Stimulated activated CD4-positive, alpha-beta T cell treated with anti-CD3 and anti-CD28 coated beads, Interleukin-15, amount 100 ng/mL, for 48 hours (primary cell): ENCODE measurements around the gene NCBP2.

Source experiments
- DNase-seq, 2 donors: peaks; one replicate each; pipeline ENCODE4 v3.0.0-alpha.2; 2020; ENCODE audit warnings: low read depth in 2 of 2

Gene NCBP2

DNA sequence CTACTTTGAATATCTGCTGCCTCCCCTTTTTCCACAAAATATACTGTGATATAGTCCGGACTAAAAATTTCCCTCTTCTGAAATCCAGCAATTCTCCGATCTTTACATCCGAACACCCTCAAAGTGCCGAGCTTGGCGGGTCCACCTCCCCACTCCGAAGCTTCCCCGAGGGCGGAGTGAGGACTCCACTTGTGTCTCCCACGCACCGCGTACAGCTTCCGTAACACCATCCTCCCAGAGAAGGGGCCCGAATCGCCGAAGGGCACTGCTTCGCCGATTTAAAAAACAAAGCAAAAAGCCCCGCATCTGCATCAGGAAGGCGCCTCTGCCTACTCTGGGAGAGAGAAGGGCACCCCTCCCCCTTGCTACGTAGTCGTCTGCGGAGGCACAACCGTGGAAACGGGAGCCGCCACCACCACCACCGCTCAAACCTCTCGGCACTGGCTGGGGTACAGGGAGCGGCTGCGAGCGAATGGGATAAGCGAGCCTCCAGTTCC is 551 bp downstream of the NCBP2 start:
- peak; percentile 50 to 52 for DNase-seq

- DNase-seq, result no peak
These were observed 3.8 kb downstream of the NCBP2 start for GRCh38 chr3:196938576-196938975.

DNA sequence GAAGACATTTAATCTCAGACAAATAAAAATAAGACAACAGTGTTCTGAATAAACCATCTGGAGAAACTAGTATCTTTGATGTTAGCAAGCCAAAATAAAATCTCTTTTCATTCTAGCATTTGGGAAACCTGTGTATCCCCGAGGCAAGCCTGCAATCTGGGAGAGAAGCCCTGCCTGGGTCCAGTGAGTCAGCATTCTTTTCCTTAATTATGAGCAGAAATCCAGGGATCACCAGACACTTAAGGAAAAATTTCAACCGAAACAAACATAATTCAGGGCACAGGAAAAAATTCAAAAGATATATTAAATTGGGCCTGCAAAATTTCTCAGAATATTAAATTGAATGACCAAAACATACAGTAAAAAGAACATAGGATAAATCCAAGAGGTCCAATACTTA is 4.2 kb downstream of the NCBP2 start:
- no peak for DNase-seq

DNA sequence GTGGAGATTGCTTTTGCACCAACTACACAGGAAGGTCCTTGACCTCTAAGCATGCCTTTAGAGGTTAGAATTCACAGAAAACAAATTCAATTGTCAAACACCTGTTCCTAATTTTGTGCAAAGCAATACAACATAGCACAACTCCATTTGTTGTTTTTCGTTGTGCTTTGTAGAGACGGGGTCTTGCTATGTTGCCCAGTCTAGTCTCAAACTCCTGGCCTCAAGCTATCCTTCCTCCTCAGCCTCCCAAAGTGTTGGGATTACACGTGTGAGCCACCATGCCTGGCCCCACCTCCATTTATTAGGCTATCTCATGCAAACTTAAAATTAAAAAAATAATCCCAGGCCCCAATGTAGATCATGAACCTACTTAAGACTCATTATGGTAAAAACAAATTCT is 6.0 kb downstream of the NCBP2 start:
- no peak for DNase-seq

GRCh38 chr3:196932600-196932999 is 9.7 kb downstream of the NCBP2 start:
- no peak for DNase-seq

DNA sequence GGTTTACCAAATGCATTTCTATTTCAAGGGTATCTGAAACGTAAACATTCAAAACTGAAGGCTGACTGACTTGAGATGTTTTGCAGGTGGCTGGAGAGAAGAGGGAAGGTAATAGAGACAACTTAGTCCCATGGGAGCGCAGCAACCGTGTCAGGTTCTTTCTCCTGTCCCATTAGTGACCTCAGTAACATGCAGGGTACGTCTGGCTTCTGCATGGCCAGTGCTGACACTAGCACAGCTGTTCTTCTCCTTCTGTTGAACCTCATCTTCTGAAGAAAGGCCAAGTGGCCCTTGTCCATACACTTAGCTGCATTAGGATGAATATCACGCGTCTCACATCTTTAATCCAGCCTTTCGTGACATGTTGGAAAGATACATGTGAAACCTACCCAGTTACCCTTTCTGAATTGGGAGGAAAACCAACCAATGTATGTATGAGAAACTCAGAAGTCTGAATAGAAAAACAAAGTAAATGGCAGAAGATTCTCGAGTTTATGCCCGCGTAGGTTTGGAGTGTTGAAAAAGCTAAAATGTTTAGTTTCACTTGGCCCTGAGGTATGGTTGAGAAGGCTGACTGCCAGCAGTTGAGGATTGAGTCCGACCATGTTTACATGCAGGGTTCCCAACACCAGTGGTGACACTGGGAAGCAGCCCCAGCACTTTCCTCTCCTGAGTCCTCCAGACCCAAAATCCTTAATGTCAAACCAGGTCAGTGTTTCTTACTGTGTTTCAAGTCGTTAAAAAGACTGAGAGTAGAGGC is 10.3 kb downstream of the NCBP2 start:
- no peak for DNase-seq

DNA sequence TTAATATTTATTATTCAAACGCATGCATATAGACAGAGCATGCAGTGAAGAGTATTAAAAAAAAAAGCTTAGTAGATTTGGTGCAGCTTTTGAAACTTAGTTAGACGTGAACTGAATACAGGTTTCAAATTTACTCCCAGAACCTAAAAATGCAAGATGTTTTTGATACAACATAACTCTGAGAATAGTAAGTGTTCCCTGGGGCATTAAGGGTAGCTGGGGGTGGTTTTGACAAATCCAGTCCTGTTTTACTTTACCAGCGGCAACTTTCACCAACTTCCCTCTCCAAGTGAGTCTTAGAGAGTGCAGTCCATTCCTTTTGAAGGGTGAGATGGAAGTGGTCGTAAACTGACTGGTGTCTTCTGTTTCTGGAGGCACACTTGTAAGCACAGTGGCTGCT is 11.2 kb downstream of the NCBP2 start:
- no peak for DNase-seq

GRCh38 chr3:196927571-196928453 is 14.5 kb downstream of the NCBP2 start:
- no peak for DNase-seq

GRCh38 chr3:196920733-196921132 is 21.6 kb downstream of the NCBP2 start:
- no peak for DNase-seq

DNA sequence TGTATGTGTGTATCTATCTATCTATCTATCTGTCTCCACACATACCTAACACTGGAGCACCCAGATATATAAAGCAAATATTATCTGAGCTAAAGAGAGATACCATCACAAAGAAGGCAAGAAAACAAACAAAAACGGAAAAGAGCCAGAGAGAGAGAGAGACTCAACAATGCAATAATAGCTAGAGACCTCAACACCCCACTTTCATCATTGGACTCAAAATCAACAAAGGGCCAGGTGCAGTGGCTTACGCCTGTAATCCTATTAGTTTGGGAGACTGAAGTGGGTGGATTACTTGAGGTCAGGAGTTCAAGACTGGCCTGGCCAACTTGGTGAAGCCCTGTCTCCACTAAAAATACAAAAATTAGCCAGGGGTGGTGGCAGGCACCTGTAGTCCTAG is 23.4 kb downstream of the NCBP2 start:
- DNase-seq, result no peak

DNA sequence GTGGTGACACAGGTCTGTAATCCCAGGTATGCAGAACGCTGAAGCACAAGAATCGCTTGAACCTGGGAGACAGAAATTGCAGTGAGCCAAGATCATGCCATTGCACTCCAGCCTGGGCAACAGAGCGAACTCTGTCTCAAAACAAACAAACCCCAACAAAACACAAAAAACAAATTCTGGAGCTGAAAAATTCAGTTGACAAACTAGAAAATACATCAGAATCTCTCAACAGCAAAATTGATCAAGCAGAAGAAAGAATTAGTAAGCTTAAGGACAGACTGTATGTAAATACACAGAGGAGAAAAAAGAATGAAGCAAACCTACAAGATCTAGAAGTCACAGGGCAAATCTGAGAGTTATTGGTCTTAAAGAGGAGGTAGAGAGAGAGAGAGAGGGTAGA is 25.3 kb downstream of the NCBP2 start:
- DNase-seq, result no peak

- no peak for DNase-seq
These were observed 26.1 kb downstream of the NCBP2 start for GRCh38 chr3:196916221-196916620.

GRCh38 chr3:196915375-196915774 is 27.0 kb downstream of the NCBP2 start:
- DNase-seq, result no peak

DNA sequence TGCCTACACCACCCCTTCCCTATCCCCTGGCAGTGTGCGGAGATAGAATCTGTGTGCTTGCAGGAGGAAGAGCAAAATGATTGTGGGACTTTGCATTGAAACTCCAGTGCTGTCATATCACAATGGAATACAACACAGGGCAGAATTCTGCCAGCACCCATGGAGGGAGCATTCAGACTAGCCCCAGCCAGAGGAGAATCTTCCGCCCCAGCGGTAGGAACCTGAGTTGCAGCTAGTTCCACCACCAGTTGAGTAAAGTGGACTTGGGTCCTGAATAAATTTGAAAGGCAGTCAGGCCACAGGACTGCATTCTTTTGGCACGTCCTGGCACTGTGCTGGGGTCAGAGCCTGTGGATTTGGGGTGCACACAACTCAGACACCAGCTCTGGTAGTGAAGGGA is 27.5 kb downstream of the NCBP2 start:
- DNase-seq, result no peak

DNA sequence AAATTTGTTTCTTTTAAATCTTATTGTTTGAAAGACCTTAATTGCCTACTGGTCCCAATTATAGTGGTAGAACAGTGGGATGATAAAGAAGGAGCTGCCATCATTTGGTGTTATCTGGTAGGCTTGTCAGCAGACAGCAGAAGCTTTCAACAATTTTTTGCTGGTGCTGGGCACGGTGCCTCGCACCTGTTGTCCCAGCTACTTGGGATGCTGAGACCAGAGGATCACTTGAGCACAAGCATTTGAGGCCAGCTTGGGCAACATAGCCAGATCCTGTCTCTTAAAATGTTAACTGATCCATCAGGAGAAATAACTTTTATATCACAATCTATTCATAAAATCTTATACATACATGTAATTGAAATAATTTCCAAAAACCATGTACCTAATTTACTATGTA is 38.6 kb downstream of the NCBP2 start:
- DNase-seq, result no peak

- DNase-seq, result no peak
These were observed 40.0 kb downstream of the NCBP2 start for GRCh38 chr3:196902296-196902695.

DNA sequence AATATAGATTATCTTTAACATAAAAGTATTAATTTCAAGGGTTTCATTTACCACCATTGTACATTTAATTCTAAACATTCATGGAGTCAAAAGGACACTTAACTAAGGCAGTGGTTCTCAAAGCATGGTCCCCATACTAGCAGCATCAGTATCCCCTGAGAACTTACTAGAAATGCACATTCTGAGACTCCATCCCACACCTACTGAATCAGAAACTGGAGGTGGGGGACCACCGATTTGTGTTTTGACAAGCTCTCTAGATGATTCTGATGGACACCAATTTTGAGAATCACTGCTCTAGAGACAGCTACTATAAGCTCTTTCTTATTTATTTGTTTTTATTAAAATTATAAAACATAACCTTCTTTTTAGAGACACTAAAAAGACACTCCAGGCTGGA is 40.6 kb downstream of the NCBP2 start:
- no peak for DNase-seq

DNA sequence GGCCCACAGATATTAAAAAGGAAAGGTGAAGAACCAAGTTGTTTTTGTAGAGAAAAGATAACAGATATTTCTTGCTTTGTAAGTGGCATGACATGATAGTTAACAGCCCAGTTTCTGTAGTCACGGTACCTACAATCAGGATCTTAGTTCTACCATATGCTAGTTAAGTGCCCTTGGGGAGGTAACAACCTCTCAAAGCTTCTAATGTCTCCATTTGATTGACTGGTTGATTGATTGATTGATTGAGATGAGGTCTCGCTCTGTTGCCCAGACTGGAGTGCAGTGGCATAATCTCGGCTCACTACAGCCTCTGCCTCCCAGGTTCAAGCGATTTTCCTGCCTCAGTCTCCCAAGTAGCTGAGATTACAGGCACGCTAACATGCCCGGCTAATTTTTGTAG is 46.1 kb downstream of the NCBP2 start:
- no peak for DNase-seq

DNA sequence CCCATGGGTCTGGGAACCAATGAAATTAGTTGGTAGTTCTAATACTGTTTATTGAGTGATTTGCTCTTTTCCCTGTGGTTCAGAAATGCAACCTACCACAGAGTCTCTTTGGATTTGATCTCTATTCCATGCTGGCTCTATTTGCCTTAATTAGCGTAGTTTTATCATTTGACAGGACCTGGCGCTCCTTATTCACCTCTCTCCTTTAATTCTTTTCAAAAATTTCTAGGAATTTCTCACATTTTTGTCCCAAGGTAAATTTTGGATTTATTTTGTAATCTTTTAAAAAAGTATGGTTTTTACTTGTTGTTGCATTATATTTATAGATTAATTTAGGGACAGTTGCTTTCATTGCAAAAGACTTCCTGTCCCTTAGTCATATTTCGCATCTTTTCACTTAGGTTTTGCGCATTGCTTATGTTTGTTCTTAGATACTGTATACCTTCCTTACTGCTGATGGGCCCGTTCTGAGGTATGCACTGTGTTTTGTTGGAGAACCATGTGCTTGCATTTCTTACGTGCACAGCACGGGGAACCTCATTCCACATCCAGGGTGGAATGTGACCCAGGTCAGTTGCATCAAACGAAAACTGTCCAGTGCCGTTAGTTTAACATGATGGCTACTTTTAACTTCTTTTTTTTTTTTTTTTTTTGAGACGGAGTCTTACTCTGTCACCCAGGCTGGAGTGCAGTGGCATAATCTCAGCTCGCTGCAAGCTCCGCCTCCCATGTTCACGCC is 47.6 kb downstream of the NCBP2 start:
- no peak for DNase-seq

- DNase-seq, result no peak
These were observed 52.3 kb downstream of the NCBP2 start for GRCh38 chr3:196889844-196890708.

GRCh38 chr3:196886144-196886543 is 56.2 kb downstream of the NCBP2 start:
- DNase-seq, result no peak
